Suprapubic skin (tissue), 4 donors: ENCODE results near the gene MMP7. TPM values are rescaled to one million over a fixed set of nuclear protein-coding genes. Genes with fewer than 3 reads are reported as not detected.

Source experiments
- DNase-seq, 2 donors: peaks; one replicate each; pipeline ENCODE4 v3.0.0-alpha.2; 2019; ENCODE audit warnings: low spot score in 2 of 2
- H3K27ac ChIP-seq: fragments of 200-600 bp; sonication (generic); one replicate; pipeline ENCODE4 v1.5.1; 2019
- H3K27me3 ChIP-seq: fragments of 200-600 bp; sonication (generic); one replicate; pipeline ENCODE4 v1.5.1; 2019
- H3K36me3 ChIP-seq: fragments of 200-600 bp; sonication (generic); one replicate; pipeline ENCODE4 v1.5.1; 2019
- H3K4me1 ChIP-seq: fragments of 200-600 bp; sonication (generic); one replicate; pipeline ENCODE4 v1.5.1; 2019
- H3K4me3 ChIP-seq: fragments of 200-600 bp; sonication (generic); one replicate; pipeline ENCODE4 v1.5.1; 2019; ENCODE audit warnings: mild to moderate bottlenecking
- H3K9me3 ChIP-seq: fragments of 200-600 bp; sonication (generic); one replicate; pipeline ENCODE4 v1.5.1; 2019
- EP300 ChIP-seq: sonication (generic); formaldehyde crosslinking; IDR thresholded peaks from one replicate; pipeline ENCODE4 v1.6.1; 2017; ENCODE audit warnings: antibody characterized with exemption
- POLR2A ChIP-seq, 2 donors: fragments of 450-650 bp; IDR thresholded peaks; one replicate each; pipeline ENCODE4 v1.6.1; 2017; ENCODE audit warnings: antibody characterized with exemption in 2 of 2, mild to moderate bottlenecking in 2 of 2, moderate library complexity in 2 of 2
- POLR2AphosphoS5 ChIP-seq, 3 donors: sonication (generic); formaldehyde crosslinking; IDR thresholded peaks; one replicate each; pipeline ENCODE4 v1.6.1; 2017; ENCODE audit warnings: antibody characterized with exemption in 3 of 3
- WGBS: methylation state at CpG from one replicate; pipeline ENCODE4 v1.1.5; 2018; 5-methylcytosine and 5-hydroxymethylcytosine counted together
- total RNA-seq, 4 donors: library from RNA; depleted of rRNA; stranded (reverse); fragments of >200 nt; gene quantifications; one replicate each; pipeline ENCODE4 v1.1.0, GENCODE V29; 2016
- TF ChIP-seq, protein P1 (sequence below), 2 donors: fragments of 200-600 bp in 1 of 2; fragments of 450-650 bp in 1 of 2; sonication (generic) in 1 of 2; IDR thresholded peaks; one replicate each; pipeline ENCODE4 v1.5.1; 2016 to 2019; ENCODE audit warnings: antibody characterized with exemption in 2 of 2, mild to moderate bottlenecking in 1 of 2, moderate library complexity in 1 of 2

The MMP7 gene, protein sequence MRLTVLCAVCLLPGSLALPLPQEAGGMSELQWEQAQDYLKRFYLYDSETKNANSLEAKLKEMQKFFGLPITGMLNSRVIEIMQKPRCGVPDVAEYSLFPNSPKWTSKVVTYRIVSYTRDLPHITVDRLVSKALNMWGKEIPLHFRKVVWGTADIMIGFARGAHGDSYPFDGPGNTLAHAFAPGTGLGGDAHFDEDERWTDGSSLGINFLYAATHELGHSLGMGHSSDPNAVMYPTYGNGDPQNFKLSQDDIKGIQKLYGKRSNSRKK
- 100 to 1,000 TPM in 1 of 4 donors, 10 to 100 TPM in 3; 29.9 to 155 (median 81.8) TPM for total RNA-seq

- Histone ChIP-seq H3K4me1 (no peaks in the 10 kb centered on the region), H3K36me3 (no peaks in the 10 kb centered on the region), H3K9me3 (no peaks in the 10 kb centered on the region), H3K27ac (peak within 1 kb of the TSS; percentile 31), H3K27me3 (no peaks in the 10 kb centered on the region), H3K4me3 (no peak within 1 kb of the TSS)
- no peak for DNase-seq
- TF ChIP-seq, protein P1, sequence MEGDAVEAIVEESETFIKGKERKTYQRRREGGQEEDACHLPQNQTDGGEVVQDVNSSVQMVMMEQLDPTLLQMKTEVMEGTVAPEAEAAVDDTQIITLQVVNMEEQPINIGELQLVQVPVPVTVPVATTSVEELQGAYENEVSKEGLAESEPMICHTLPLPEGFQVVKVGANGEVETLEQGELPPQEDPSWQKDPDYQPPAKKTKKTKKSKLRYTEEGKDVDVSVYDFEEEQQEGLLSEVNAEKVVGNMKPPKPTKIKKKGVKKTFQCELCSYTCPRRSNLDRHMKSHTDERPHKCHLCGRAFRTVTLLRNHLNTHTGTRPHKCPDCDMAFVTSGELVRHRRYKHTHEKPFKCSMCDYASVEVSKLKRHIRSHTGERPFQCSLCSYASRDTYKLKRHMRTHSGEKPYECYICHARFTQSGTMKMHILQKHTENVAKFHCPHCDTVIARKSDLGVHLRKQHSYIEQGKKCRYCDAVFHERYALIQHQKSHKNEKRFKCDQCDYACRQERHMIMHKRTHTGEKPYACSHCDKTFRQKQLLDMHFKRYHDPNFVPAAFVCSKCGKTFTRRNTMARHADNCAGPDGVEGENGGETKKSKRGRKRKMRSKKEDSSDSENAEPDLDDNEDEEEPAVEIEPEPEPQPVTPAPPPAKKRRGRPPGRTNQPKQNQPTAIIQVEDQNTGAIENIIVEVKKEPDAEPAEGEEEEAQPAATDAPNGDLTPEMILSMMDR (IDR thresholded peaks at IDR 0.05), result no peak
- TF ChIP-seq EP300 (no peak), POLR2A (IDR thresholded peaks at IDR 0.05) (no peak), POLR2AphosphoS5 (IDR thresholded peaks at IDR 0.05) (no peak)
- WGBS, result 44% methylated on average over 8 of the region's 8 CpGs
These were observed at the start of gene MMP7 for GRCh38 chr11:102530558-102530957. Gene MMP7 (minus strand): TSS chr11:102530747. CDS start chr11:102530700, 47 bp downstream.

DNA sequence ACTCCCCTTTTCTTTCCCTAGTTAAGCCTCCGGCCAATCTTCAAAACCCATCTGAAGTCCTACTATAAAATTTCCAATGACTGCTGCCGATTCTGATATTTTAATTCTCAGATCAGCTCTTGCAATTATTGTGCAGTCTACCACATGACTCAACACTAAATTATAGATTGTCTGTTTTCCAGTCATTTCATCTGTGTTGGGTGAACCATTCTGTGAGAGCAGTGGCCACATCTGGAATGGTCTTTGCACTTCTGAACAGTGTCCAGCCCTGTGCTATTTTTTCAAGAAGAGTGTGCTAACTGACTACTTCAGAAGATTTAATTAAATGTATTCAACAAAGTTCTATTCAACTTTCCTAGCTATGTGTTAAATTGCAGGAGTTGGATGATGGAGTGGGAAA is 47.2 kb upstream of the MMP7 start:
- Histone ChIP-seq H3K4me1 (peaks cover 2% of the 10 kb centered on the region), H3K27ac (no peak overlapping the region), H3K9me3 (no peaks in the 10 kb centered on the region), H3K27me3 (no peaks in the 10 kb centered on the region), H3K4me3 (no peak overlapping the region), H3K36me3 (no peaks in the 10 kb centered on the region)
- WGBS, result 74% methylated on average over 2 of the region's 2 CpGs
- DNase-seq, result no peak
- TF ChIP-seq POLR2AphosphoS5 (IDR thresholded peaks at IDR 0.05) (no peak), POLR2A (IDR thresholded peaks at IDR 0.05) (no peak), EP300 (no peak)
- TF ChIP-seq, protein P1 (IDR thresholded peaks at IDR 0.05), result no peak

DNA sequence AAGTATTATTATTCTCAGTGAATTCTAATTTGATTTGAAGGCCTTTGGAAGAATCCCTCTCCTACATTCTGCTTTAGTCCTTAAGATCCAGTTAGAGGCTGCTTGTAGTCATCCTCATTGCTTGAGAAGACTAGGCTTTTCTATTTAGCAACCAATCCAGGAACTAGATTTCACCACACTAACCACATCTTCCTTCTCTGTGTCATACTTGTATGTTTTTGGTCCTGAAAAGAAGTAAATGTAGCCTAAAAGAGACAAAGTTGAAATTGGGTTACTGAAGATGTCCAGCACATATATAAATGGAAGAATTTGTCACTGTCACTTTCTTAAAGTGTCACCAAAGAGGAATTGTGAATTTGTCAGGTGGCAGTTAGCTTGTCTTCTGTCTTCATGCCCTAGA is 46.6 kb upstream of the MMP7 start:
- Histone ChIP-seq H3K9me3 (no peaks in the 10 kb centered on the region), H3K4me1 (peaks cover 2% of the 10 kb centered on the region), H3K4me3 (no peak overlapping the region), H3K27ac (no peak overlapping the region), H3K36me3 (no peaks in the 10 kb centered on the region), H3K27me3 (no peaks in the 10 kb centered on the region)
- DNase-seq, result no peak
- TF ChIP-seq EP300, result no peak
- no peak for TF ChIP-seq POLR2AphosphoS5 (IDR thresholded peaks at IDR 0.05)
- TF ChIP-seq POLR2A (IDR thresholded peaks at IDR 0.05), result no peak
- TF ChIP-seq, protein P1 (IDR thresholded peaks at IDR 0.05), result no peak

DNA sequence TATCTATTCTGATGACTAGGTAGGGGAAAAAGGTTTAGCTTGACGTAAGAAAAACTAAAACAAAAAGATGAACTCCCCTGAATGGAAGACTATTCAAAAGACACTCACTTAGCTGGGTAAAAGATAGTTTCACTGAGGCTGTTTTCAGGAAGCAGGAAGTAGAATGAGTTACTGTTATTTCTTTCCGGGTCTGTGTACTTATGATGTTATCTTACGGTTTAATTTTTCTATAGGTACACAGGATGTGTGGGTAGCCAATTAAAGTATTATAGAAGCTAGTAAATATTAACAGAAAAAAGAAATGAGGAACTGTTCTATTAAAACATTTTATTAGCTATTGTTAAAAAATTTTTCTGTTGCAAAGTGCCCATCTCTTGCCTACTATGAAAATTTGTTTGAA is 45.8 kb upstream of the MMP7 start:
- no peak overlapping the region for H3K27ac ChIP-seq
- H3K4me3 ChIP-seq, result no peak overlapping the region
- H3K36me3 ChIP-seq, result no peaks in the 10 kb centered on the region
- 73% methylated on average over 3 of the region's 3 CpGs for WGBS
- peaks cover 2% of the 10 kb centered on the region for H3K4me1 ChIP-seq
- TF ChIP-seq, protein P1 (IDR thresholded peaks at IDR 0.05), result no peak
- TF ChIP-seq POLR2A (IDR thresholded peaks at IDR 0.05) (no peak), EP300 (no peak), POLR2AphosphoS5 (IDR thresholded peaks at IDR 0.05) (no peak)
- H3K27me3 ChIP-seq, result no peaks in the 10 kb centered on the region
- DNase-seq, result no peak
- no peaks in the 10 kb centered on the region for H3K9me3 ChIP-seq

DNA sequence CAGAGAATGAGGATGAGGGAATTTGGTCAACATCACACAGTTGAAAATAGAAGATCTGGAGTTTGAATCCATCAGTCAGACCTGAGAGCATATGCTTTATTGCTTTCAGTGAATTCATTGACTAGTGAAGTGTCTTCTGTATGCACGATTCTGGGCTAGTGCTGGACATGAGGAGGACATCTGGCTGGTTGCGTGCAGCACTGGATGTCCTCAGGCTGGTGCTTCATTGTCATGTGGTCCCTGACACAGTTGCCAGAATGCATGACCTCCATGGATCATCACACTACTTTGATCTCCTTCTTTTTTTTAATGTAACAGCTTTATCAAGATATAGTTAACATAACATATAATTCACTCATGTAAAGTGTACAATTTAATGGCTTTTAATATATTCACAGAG is 44.5 kb upstream of the MMP7 start:
- no peak for DNase-seq
- Histone ChIP-seq H3K27me3 (no peaks in the 10 kb centered on the region), H3K9me3 (no peaks in the 10 kb centered on the region), H3K4me1 (peaks cover 2% of the 10 kb centered on the region), H3K4me3 (no peak overlapping the region), H3K27ac (no peak overlapping the region), H3K36me3 (no peaks in the 10 kb centered on the region)
- no peak for TF ChIP-seq POLR2A (IDR thresholded peaks at IDR 0.05)
- TF ChIP-seq POLR2AphosphoS5 (IDR thresholded peaks at IDR 0.05), result no peak
- TF ChIP-seq, protein P1 (IDR thresholded peaks at IDR 0.05), result no peak
- TF ChIP-seq EP300, result no peak
- WGBS, result 69% methylated on average over 2 of the region's 2 CpGs
